ENCODE data around the gene NDUFB4.

GRCh38 chr3:120568202-120568531, 28.0 kb upstream of the NDUFB4 start:
- TF ChIP-seq CTCF (optimal IDR thresholded peaks at IDR 0.05 in 1 of 3, IDR thresholded peaks at IDR 0.05 in 1 of 3, conservative IDR thresholded peaks at IDR 0.05 in 1 of 3; ENCODE audit: extremely low read depth in 1 of 3, insufficient read depth in 2 of 3, low read length in 3 of 3) (no peak), EZH2 (IDR thresholded peaks at IDR 0.05; ENCODE audit: low read length) (no peak)
